Measurements from ENCODE around the gene SPR.

DNA sequence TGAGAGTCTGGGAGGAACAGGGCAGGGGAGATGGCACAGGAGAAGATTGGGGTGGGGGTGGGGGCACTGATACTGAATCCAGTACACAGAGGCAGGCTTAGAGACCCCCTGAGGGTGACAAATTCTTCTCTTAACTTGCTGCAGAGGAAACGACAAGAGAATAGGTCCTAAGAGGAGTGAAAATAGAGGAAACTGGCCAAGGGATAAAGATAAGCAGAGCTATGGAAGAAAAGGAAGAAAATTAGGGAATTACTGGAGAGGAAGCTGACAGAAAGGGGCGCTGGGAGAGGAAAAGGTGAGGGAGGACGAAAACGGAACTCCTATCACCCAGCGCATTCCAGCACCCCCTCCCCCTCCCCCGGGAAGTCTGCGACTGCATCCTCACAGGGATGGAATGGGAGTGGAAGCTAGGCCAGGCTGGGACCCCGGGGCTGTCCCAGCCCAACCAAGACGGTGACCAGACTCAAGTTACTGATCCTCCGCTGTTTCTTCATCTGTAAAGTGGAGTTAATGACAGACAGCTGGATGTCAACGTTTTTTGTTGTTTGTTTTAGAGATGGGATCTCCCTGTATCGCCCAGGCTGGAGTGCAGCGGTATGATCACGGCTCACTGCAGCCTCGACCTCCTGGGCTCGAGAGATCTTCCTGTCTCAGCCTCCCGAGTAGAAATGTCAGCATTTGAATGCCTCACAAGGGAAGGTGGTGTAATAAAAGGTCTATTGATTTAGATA is 27.5 kb downstream of the SPR start:
- TF ChIP-seq POLR2AphosphoS5 (IDR thresholded peaks at IDR 0.05) = no peak
- TF ChIP-seq, protein P1, sequence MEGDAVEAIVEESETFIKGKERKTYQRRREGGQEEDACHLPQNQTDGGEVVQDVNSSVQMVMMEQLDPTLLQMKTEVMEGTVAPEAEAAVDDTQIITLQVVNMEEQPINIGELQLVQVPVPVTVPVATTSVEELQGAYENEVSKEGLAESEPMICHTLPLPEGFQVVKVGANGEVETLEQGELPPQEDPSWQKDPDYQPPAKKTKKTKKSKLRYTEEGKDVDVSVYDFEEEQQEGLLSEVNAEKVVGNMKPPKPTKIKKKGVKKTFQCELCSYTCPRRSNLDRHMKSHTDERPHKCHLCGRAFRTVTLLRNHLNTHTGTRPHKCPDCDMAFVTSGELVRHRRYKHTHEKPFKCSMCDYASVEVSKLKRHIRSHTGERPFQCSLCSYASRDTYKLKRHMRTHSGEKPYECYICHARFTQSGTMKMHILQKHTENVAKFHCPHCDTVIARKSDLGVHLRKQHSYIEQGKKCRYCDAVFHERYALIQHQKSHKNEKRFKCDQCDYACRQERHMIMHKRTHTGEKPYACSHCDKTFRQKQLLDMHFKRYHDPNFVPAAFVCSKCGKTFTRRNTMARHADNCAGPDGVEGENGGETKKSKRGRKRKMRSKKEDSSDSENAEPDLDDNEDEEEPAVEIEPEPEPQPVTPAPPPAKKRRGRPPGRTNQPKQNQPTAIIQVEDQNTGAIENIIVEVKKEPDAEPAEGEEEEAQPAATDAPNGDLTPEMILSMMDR (IDR thresholded peaks at IDR 0.05) = no peak
